GM21515 (cell line): ENCODE measurements around the gene DCBLD2.
"Not testable (repeated sequence)": the region's sequence is repeated elsewhere in the genome, so short reads cannot be mapped to it uniquely, and the experiment has no call there.

ENCODE experiments used
- ATAC-seq: cut with Tn5 transposase; IDR thresholded peaks from one replicate; pipeline ENCODE4 v1.9.1; 2021; ENCODE audit not compliant: unreplicated experiment

DCBLD2 gene

DNA sequence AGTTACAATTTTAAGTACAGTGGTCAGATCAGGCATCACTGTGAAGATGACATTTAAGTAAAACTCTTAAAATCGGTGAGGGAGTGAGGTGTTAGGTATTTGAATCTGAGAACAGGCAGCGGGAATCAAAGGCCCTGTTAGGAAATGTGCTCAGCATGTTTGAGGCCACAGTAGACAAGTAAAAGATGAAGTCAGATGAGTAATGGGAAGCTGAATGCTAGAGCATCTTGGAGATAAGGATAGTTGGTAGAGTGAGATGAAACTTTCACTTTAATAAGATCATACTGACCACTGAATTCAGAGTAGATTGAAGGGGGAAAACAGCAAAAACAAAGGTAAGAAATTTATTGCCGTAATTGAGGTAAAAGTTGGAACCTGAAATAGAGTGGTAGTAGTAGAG, 61.6 kb downstream of the DCBLD2 start:
- ATAC-seq, result no peak

GRCh38 chr3:98831060-98831459, 70.4 kb downstream of the DCBLD2 start:
- not testable (repeated sequence) for ATAC-seq

- ATAC-seq, result no peak
Observed at GRCh38 chr3:98829246-98829832, 72.2 kb downstream of the DCBLD2 start.

DNA sequence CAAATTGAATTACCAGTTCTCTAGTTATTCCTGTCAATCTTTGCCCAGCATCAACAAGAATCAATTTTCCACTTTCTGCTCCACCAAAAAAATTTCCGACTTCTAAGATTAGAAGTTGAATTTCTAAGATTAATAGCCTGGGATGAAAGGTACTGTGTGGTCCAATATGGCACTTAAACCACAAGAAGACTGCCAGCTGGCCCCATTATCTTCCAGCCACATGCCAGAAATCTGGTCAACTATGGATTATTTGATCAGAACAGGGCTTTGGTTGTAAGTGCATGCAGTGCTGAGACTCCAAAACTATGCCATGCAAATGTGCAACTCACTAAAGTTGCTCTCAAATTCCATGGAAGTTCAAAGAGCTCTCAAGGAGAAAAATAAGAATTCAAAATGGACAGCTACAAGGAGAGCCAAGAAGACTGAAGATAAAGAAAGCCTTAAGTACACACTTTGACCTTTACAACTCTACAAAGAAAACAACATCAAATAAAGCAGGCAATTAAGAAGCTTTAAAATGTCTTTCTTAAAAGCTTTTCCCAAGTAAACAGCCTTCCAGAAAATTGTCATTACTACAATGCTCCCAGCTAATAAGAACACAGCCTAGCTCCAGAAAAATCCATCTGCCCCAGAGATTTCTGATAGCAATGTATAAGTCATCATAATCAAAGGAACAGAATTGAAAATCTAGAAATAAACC, 74.1 kb downstream of the DCBLD2 start:
- ATAC-seq, result no peak

DNA sequence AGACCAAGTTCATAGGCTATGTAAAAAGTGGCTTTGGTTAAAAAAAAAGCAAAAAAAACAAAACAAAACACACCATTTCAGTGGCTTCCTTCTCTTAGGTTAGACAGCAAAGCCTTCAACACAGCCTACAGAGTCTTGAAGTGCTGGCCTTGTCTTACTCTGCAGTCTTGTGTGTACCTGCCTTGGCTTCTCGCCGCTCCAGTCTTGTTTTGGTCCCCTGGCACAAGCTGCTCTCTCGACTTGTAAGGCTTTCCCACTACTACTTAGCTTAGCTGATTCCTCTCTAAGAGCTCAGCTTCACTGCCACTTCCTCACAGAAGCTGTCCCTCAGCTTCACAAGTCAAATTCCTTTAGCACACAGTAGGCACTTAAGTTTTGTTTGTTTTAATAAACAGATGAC, 75.4 kb downstream of the DCBLD2 start:
- no peak for ATAC-seq

GRCh38 chr3:98824256-98824655, 77.2 kb downstream of the DCBLD2 start:
- ATAC-seq, result no peak

DNA sequence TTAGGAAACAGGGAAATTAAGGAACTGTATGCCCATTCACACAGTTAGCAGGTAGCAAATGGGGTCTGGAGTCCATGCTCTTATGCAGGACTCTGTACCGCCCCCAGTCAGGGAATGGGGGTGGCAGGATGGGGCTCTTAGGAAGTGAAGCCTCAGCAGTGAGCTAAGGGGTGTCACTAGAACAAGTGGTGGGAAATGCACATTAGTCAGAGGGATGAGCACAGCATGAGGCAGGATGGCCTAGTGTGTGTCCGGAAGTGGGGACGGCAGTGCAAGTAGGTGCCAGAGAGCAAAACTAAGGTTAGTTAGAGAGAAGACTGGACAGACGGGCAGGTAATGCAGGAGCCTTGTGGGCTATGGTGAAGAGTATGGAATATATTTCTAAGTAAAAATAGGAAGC, 77.7 kb downstream of the DCBLD2 start:
- no peak for ATAC-seq

DNA sequence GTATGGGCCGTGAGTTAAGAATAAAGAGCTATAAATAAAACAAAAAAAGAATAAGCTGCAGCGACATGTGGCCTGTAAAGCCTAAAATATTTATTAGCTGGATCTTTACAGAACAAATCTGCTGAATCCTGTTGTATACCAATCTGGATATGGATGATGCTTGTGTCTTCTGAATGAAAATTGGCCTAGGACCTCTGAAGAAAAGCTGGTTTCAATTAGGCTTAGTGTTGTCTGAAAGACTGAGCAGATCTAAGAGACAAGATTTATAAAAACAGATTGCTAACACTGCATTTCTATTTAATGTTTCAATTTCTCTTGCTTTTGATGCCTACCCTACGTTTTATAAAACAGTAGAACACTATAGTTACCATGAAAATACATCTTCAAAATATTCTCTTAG, 80.4 kb downstream of the DCBLD2 start:
- no peak for ATAC-seq

GRCh38 chr3:98817547-98818041, 83.9 kb downstream of the DCBLD2 start:
- peak; percentile 85 for ATAC-seq

GRCh38 chr3:98814817-98815420, 86.6 kb downstream of the DCBLD2 start:
- no peak for ATAC-seq

DNA sequence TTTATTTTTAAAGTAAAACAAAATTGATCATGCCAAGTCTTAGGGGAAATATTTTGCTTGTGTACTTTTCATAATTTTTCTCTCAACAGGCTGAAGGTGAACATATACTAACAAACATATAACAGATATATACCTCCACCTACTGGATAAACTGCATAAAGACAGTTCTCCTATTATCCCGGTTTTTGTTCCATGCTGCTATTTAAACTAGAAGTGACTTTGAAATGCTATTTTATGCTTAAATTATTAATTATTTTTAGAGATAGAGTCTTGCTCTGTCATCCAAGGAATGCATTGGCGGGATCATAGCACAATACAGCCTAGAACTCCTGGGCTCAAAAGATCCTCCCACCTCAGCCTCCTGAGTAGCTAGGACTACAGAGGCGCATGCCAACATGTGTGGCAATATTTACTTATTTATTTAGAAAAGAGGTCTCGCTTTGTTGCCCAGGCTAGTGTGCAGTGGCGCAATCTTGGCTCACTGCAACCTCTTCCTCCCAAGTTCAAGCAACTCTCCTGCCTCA, 88.6 kb downstream of the DCBLD2 start:
- peak; percentile 49 for ATAC-seq

- no peak for ATAC-seq
Observed at GRCh38 chr3:98811048-98811447, 90.4 kb downstream of the DCBLD2 start.

GRCh38 chr3:98809557-98809956, 91.9 kb downstream of the DCBLD2 start:
- no peak for ATAC-seq

DNA sequence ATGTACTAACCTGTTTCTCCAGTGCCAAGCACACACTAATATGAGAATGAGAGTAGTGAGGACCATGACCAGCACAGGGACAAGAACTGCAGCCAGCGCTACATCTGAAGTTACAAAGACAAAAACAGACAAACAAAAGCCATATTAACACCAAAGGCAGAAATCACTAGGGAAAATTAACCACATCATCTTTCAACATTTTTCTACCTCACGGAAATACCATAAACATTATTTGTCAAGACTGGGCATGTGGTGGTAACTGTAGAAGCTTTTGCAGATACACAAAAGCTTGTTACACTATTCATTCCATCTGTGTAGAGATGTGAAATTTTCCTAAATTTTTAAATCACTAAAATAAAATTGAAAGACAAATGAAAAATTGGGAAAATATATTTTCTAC, 93.4 kb downstream of the DCBLD2 start:
- no peak for ATAC-seq

DNA sequence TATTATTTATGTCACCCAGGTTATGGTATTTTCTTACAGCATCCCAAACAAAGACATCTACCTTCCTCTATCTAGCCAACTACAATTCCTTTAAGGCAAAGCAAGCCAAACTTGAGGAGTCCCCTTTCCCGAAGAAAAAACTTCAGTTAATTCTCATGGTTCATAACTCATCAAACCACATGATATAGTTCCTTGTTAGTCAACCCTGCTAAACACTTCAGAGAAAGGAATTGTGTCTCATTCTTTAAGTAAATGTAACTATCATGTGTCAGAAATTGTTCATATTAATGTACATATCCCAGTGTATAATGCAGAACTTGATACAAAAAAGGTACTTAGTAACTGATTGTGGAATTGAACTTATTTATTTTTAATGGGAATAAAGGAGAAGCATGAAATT, 93.9 kb downstream of the DCBLD2 start:
- ATAC-seq, result no peak

GRCh38 chr3:98807011-98807410, 94.5 kb downstream of the DCBLD2 start:
- no peak for ATAC-seq

- no peak for ATAC-seq
Observed at GRCh38 chr3:98806521-98806920, 95.0 kb downstream of the DCBLD2 start.

DNA sequence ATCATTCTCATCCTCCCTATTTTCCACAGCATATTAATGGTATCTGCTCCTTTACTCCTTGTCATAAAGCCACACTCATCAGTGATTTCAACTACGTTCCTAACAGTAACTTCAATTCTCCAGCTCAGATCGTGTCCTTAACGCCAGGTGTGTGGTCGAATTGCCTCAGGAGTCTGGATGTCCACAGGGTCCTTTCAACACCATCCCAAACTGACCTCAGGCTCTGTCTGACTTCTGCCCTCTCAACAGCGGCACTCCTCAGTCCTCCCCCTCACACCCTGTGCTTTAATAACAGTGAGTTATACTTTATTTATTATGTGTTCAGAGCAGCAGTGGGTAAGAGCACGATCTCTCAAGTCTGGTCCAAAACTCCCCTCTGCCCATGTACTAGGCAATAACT, 95.9 kb downstream of the DCBLD2 start:
- no peak for ATAC-seq

DNA sequence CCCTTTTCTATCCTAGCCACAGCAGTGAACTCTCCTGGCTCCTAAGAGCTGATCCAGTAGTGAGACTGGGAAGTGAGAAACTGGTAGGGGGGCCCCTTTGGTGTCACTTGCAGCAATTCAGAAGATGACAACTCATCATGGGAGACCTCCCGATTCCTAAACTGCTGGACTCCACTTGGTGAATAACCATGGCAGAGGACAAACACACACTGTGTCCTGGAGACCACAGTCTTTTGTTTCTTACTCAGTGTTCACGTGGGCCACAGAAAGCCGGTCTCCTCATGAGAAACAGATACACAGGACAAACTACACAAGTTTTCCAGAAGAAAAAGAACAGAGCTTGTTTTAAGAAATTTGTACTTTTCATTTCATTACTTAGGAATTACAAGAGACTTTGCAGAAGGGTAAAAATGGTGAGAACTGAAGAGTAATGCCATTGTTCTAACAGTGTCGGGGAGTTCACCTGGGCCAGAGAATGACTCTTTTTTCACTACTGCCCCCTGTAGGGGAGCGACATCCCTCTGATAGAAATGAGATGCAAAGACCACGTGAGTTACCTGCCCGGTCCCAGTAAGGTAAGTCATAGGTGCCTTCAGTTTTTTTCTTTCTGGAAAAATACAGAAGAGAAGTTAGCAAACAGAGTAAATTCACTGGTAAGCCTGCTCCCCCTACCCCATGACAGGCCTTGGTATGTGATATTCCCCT, 100.3 kb downstream of the DCBLD2 start:
- no peak for ATAC-seq

- ATAC-seq, result no peak
Observed at GRCh38 chr3:98800401-98800800, 101.1 kb downstream of the DCBLD2 start.

DNA sequence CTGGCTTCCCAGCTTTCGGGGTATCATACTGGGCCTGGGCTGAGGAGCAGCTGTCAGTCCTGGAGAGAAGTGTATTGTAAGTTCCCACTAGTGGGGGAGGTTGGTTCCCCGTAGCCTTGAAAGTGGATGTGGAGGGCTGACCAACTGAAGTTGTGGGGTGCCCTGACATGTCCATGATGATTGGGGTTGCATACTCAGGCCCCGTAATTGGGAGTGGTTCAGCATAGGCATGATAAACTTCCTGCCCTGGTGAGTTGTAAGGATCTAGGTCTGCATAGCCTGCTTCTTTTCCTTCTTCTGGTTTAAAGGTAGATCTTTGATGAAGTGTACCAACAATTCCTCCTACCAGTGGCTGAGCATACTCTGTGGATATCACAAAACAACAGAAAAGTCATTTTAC, 102.0 kb downstream of the DCBLD2 start:
- ATAC-seq, result no peak

- no peak for ATAC-seq
Observed at GRCh38 chr3:98798820-98799219, 102.7 kb downstream of the DCBLD2 start.
